Thyroid gland (tissue), 4 donors: ENCODE measurements around the gene CST1.
"Not testable (repeated sequence)": the region's sequence is repeated elsewhere in the genome, so short reads cannot be mapped to it uniquely, and the experiment has no call there.

ENCODE experiments used
- CTCF ChIP-seq, 6 experiments: fragments of 200-600 bp in 3 of 6; fragments of 450-650 bp in 3 of 6; sonication (generic) in 3 of 6; IDR thresholded peaks; one replicate each; pipeline ENCODE4 v1.5.1; 2016 to 2019; ENCODE audit warnings: antibody characterized with exemption in 6 of 6, mild to moderate bottlenecking in 2 of 6, inconsistent platforms in 1 of 6, moderate library complexity in 1 of 6
- POLR2A ChIP-seq, 2 donors: fragments of 450-650 bp; IDR thresholded peaks; one replicate each; pipeline ENCODE4 v1.6.1; 2017; ENCODE audit warnings: antibody characterized with exemption in 2 of 2, mild to moderate bottlenecking in 2 of 2, moderate library complexity in 1 of 2

DNA sequence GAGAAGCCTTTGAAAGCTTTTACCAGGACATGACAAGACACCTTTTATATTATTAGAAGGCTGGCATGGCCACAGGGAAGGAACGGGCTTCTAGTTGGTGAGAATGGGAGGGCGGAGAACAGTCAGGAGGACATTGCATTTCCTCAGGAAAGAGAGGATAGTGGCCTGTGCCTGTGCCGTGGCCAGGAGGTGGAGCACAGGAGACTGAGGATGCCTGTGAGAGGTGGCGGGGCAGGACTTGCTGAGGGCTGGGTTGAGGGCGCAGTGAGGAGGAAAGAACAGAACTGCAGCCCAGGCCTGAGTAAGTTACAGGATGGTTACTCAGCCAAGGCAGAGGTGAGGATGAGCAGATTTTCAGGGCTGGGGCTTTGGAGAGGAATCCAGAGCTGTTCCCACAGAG lies 27.9 kb downstream of the CST1 start:
- not testable (repeated sequence) for TF ChIP-seq POLR2A, CTCF (IDR thresholded peaks at IDR 0.05)
